Measurements from ENCODE around the gene LYPD6B.

Gene LYPD6B

GRCh38 chr2:149115781-149116180, 77.3 kb downstream of the LYPD6B start:
- no peak for DNase-seq (ENCODE audit: low read depth, low spot score)

DNA sequence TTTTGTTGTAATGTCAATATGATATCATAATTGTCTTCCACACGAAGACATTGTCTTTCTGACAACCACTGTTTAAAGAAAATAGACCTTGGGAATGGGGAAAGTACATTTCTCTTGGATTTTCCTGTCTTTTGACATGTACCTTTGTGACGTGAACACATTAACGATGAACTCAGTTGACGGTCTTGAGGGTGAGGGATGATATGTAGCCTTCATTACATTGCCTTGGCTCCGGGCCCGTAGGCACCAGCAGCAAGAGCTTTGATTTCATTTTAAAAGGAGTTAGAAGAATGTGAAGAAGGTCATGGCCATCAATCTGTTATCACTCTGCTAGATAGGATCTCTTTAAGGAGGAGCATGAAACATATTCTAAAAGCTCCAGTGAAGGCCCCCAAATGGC, 80.9 kb downstream of the LYPD6B start:
- no peak for DNase-seq (ENCODE audit: low read depth, low spot score)

- no peak for DNase-seq (ENCODE audit: low read depth, low spot score)
These were observed 84.0 kb downstream of the LYPD6B start for GRCh38 chr2:149122516-149122915.

- DNase-seq (ENCODE audit: low read depth, low spot score), result no peak
These were observed 86.7 kb downstream of the LYPD6B start for GRCh38 chr2:149125031-149125725.

DNA sequence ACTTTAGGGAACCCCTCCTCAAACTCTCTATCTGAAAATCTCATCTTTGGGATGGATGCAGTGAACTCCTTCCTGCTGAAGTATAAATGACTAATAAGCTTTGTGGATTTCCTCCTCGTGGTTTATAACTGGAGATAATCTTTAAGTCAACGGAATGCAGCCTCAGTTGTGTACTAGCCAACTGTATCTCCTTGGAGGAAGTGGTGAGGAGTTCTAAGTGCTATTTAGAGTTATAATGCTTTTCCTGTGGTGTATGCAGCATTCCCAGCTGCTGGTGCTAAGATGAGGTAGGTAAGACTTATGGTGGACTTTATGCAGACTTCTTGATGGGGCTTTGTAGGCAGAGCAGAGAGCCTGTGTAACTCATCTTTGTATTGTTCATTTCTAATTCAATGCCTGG, 90.9 kb downstream of the LYPD6B start:
- no peak for DNase-seq (ENCODE audit: low read depth, low spot score)

- no peak for DNase-seq (ENCODE audit: low read depth, low spot score)
These were observed 93.8 kb downstream of the LYPD6B start for GRCh38 chr2:149132339-149132738.

DNA sequence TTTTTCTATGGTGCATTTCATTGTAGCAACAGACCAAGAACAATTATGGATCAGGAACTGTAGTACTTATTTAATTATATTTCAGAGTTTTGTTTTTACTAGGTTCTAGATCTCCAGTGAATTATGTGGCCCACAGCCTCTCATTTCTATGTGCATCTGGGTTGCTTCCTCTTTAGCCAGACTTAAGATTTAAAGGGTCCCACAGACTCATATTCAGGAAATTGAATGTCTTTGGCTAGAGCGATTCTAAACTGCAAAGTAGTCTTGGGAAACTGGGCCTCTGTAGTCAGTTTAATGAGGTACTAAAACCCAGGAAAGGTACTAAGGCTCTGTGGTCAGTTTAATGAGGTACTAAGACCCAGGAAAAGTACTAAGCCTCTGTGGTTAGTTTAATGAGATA, 94.4 kb downstream of the LYPD6B start:
- DNase-seq (ENCODE audit: low read depth, low spot score), result no peak

DNA sequence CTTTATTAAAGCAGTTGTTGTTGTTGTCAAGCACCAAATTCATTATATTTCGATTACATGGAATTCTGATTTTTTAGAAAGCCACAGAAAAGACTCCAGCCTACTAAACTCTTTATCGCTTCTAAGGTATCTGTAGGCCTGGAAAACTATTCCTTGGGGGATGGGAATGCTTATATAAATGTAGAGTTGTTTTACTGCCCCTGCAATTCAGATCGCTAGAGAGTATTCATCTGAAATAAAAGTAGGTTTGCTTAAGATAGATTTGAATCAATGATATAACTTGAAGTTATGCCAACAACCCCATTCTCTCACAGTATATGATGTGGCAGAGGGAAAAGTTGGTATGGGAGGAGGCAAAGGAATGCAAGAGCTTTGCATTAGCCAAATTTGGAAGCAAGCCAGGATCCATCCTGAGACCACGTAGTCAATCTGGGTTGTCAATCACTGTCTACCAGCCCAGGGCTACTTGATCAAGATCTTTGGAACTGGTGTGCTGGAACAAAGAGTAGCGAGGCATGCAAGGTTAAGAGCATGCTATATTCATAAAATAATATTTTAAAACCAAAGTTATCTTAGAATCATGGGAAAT, 95.9 kb downstream of the LYPD6B start:
- DNase-seq (ENCODE audit: low read depth, low spot score), result no peak

DNA sequence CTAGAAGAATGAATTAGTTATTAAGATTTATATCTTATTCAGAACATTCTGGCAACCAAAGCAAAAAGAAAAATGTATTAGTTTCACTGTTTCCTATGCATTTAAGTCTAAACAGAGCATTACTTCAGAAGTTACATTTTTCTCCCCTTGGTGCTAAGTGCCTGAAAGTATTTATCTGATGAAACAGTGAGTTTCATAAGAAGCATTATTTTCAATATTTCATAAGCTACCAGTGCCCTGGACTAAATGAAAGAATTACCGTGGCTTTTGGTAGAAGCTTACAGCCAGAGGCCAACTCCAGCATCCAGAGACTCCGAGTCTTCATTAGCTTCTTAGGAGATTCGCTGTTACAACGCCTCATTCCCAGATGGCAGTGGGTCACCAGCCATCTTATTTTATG, 97.6 kb downstream of the LYPD6B start:
- DNase-seq (ENCODE audit: low read depth, low spot score), result no peak

DNA sequence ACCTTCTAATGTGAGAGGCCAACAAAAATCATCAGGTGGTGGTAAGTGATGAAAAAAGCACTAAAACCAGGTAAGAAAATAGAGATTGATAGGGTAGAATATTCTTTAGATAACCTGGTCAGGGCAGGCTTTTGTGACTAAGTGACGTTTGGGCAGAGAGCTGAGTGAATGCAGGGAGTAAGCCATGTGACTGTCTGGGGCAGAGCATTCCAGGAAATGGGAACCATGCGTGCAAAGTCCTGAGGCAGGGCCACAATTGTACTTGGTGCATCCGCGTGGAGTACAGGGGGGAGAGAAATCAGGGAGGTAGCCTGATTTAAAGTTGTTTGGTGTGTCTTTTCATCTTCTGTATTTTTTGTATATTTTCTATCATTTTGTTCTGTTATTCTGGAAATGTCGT, 102.5 kb downstream of the LYPD6B start:
- no peak for DNase-seq (ENCODE audit: low read depth, low spot score)

- no peak for DNase-seq (ENCODE audit: low read depth, low spot score)
These were observed 105.2 kb downstream of the LYPD6B start for GRCh38 chr2:149143734-149144133.

- no peak for DNase-seq (ENCODE audit: low read depth, low spot score)
These were observed 107.1 kb downstream of the LYPD6B start for GRCh38 chr2:149145314-149146295.

DNA sequence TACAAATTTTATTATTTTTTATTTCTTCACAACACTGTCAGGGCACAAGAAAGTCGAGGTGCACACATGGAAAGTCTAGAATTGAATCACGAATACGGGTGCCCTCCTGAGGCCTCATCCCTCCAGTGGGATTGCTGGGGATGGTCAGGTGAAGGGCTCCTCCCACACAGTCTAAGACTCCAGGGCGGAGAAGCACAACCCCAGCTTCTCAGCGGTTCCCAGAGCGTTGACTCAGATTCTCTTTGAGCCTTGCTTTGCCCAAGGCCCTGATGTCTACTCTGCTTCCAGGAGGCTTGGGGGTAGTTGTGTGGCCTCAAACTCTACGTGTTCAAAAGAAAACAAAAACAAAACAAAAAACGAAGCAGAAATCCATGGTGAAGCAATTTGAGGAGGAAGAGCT, 108.4 kb downstream of the LYPD6B start:
- no peak for DNase-seq (ENCODE audit: low read depth, low spot score)

DNA sequence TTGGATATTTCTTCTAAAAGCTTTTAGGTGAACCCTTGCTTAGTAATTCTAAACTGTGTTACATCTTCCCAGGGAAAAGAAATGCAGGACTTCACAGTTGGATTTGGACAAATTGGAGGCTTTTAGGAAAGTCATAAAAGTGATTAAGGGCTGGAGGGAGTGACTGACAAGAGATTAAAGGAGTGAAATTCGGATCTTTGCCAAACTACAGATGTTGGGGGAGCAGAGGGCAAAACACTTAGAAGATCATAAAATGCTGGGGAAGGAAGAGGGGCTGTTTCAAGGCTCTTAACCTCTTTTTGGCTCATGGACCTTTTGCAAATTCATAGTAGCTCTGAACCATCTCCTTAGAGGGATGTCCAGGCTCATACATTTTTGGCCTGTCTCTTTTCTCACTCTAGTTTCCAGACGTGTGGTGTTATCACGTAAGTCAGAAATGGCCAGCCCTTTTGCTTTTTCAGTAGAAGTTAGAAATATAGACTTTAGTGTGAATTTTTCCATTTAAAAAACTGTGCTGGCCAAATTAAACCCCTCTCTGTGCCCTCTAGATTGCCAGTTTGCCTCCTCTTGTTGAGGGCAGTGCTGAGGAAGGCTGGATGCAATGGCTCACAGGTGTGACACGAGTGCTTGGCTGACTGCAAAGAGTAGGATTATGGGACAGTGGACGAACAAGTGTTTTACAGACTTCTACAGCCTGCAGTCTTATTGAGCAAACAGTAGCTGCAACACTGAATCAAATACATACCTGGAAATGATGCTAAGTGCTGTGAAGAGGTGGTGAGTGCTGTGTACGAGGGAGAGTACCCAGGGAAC, 109.9 kb downstream of the LYPD6B start:
- no peak for DNase-seq (ENCODE audit: low read depth, low spot score)

DNA sequence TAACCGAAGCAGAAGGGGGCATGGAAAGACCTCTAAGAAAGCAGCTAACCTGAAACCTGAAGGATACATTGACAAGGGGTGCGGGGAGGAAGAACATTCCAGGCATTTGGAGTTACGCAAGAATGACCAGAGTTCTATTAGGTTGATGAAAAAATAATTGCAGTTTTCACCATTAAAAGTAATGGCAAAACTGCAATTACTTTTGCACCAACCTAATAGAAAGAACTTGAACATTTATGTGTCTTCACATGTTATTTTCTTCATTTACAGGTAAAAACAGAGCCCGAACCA, 110.5 kb downstream of the LYPD6B start:
- no peak for DNase-seq (ENCODE audit: low read depth, low spot score)

GRCh38 chr2:149152469-149152953, 114.0 kb downstream of the LYPD6B start:
- DNase-seq (ENCODE audit: low read depth, low spot score), result no peak

- no peak for DNase-seq (ENCODE audit: low read depth, low spot score)
These were observed 116.9 kb downstream of the LYPD6B start for GRCh38 chr2:149155196-149155969.

GRCh38 chr2:149155988-149156387, 117.5 kb downstream of the LYPD6B start:
- DNase-seq (ENCODE audit: low read depth, low spot score), result no peak

GRCh38 chr2:149156971-149157740, 118.7 kb downstream of the LYPD6B start:
- DNase-seq (ENCODE audit: low read depth, low spot score), result no peak

DNA sequence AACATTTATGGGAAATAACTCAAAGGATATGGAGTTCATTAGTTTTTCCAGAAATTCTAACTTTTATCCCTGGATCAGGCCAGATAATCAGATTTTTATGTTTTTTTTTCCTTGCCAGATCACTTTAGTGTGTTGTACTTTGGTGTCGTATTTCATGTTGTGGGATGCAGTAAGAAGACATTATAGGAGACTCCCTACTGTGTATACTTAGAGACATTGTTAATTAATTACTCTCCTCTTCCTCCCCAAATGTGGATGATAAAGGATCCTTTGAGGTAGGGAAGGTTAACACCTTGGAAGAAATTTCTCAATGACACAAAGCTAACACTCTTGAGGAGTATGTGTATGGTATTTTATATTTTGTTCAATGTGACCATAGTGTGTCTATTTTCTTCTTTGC, 120.5 kb downstream of the LYPD6B start:
- no peak for DNase-seq (ENCODE audit: low read depth, low spot score)
